ENCODE results near the gene PSMG3.

Gene PSMG3

DNA sequence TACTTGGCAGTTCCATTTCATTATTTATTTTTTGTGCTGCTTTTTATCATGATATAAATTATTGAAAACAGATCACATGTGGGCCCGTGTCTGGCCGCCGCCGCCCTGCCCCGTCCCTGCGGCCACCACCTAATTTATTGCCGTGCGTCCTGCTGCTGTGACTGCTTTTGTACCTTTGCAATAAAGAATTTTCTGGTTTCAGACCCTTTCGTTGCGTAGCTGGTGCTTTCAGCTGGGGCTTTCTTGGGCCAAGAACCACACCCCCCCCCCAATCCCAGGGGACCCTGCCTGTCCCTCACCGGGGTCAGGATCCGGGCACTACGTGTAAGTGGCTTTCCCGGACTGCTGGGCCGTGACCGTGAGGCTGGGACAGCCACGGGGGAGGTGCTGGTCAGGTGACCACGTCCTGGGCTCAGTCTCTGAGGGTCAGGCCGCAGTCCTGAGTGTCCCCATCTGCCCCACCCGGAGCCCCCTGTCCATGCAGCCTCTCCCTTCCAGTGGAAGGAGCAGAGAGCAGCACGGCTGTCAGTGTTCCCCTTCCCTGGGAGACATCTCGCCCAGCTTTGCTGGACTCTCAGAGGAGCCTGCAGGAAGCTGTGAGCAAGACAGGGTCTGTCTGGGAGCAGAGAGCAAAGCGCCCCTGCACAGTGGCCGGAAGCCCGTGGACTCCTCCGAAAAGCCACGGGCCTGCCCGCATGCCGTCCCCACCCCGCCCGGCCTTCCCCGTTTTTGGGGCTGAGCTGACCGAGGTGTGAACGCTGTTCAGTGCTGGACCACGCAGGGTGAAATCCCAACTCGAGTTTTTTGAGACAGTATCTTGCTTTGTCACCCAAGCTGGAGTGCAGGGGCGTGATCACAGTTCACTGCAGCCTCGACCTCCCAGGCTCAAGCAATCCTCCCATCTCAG, 26.7 kb downstream of the PSMG3 start:
- DNase-seq: no peak

DNA sequence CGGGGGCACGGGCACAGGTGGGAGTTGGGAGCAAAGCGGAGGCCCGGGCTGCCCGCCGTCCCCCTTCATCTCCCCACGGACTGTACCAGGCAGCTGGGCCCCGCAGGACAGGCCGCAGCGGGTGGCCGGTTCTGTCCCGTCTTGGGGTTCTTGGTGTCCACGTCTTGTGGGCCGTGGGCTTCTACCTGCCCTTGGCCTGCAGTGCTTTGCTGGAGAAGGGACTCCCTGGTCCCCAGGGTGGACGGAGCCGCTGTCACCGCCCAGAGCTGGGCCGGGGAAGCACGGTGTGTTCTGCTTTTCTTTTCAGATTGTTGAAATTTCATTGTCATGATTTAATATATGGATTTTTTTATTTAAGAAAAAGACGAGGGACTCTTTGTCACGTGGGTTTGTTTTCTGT, 27.5 kb downstream of the PSMG3 start:
- DNase-seq: no peak

DNA sequence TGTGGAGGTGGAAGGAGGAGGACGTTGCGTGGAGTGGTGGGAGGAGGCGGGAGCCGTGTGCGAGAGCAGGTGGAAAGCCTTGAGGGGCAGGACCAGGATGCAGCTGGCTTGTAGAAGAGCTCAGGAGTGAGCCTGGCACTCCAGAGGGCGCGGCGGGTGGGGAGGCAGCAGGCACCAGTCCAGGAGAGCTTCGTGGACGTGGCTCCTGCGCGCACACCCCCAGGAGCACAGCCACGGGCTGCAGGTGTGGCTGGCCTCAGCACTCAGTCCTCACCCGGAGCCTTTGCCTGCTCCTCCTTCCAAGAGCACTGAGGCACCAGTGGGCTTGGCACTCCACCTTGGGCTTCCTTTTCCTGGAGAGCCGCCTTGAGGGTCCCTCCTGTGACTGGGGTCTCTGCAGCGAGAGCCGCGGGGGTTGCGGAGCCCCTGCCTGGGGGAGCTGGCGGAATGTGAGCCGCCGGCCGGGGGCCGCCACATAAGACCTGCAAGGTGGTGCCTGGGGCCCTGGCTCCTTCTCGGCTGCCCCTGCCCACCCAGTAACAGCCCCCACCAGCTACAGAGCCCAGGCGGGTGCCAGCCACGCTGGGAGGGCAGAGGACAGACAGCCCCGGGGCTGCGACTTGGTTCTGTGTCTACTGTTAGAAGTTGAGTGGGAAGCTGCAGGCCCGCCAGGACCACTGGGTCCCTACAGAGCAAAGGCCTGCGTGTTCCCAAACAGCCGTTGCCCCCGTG, 28.2 kb downstream of the PSMG3 start:
- no peak for DNase-seq

DNA sequence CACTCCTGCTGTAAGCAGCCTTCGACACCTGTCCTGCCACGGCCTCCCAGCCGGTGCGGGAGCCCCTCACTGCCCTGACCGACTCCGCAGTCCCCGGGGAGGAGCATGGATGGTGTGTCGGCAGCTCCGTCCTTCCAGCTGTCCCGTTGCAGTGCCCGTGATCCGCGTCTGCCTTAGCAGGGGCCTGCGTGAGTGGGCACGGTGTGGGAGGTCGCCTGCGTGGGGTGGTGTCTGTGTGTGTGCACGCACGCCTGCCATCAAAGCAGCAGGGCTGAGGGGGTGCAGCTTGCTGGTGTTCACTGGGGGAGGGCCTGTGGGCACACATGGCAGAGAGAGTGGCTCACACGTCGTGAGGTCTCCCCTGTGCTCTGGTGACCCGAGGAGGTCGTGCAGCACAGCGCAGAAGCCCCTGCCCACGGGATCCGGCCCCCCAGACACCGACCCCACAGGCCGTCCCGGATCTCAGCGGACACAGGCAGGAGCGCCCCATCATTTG, 29.0 kb downstream of the PSMG3 start:
- DNase-seq: no peak

DNA sequence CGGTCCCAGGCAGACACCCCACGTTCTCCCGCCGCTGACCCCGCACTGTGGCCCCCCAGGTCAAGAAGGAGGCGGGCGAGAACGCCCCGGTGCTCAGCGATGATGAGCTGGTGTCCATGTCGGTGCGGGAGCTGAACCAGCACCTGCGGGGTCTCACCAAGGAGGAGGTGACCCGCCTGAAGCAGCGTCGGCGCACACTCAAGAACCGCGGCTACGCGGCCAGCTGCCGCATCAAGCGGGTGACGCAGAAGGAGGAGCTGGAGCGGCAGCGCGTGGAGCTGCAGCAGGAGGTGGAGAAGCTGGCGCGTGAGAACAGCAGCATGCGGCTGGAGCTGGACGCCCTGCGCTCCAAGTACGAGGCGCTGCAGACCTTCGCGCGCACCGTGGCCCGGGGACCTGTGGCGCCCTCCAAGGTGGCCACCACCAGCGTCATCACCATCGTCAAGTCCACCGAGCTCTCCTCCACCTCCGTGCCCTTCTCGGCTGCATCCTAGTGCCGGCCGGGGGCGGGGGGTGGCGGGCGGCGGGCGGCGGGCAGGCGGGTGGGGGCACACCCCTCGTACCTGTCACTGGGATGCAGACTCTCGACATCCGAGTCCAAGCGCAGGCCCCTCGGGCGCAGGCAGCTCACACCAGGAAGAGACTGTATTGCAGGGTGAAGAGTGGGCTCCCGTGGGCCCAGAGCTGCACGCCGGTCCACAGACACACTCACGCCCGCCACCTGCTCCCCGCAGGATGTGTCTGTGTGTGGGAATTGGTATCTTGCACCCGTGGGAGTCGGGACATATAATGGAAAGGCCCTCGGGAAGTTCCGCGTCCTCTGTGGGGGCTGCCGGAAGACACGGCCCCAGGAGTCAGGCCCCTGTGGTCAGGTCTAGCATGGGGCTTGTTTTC, 29.7 kb downstream of the PSMG3 start:
- DNase-seq: no peak

DNA sequence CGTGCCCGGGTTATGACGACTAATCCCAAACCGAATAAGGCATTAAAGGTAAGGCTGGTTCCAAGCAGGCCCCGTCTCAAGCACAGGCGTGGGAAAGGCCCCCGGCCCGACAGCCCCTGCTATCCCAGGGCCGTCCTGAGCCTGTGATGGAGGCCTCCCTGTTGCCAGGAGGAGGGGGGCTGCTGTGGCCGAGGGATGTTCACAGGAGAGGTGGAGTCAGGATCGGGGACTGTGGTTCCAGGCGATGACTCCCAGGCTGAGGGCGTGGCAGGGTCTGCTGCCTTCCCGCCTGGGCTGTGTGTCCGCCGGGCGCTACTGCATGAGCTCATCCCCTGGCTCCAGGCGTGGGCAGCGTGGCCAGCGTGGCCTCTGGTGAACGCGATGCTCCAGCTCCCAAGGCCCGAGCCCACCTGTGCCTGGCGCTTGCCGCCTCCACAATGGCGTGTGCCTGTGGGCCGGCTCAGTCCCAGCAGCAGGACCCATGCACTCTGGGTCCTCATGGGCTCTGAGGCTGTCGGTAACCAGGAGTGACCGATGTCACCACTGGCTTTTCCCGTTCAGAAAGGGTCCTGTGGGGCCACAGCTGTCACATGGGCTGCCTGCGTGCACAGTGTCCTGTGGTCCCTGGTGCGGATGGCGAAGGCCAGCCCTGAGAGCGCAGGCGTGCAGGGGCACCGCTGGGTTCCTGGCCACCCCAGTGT, 30.5 kb downstream of the PSMG3 start:
- DNase-seq: no peak

DNA sequence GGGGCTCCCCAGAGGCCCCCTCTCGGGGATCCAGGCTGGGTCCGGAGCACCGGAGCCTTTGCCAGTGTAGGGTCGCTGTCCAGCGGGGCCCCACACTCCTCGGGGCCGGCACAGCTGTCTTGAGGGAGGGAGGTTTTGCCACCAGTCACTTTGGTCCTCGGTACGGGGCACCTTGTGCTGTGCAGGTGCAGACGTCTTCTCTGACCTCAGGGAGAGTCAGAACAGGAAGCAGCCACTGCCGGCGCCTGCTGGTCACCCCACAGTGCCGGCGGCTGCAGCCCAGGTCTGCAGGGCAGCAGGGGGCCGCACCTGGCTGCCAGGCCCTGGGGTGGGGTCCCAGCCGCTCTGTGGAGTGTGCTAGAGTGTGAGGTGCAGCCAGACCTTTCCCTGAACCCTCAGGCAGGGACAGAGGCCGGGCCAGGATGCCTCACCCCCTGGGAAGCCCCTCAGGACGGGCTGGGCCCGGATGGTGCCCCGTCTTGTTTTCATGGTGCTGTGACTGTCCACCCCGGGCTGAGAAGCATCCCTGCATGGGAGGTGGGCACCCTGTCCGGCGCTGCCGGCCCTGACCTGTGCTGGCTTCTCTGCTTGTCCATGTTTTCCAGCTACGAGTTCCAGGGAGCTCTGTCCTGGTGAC, 31.2 kb downstream of the PSMG3 start:
- DNase-seq: no peak

DNA sequence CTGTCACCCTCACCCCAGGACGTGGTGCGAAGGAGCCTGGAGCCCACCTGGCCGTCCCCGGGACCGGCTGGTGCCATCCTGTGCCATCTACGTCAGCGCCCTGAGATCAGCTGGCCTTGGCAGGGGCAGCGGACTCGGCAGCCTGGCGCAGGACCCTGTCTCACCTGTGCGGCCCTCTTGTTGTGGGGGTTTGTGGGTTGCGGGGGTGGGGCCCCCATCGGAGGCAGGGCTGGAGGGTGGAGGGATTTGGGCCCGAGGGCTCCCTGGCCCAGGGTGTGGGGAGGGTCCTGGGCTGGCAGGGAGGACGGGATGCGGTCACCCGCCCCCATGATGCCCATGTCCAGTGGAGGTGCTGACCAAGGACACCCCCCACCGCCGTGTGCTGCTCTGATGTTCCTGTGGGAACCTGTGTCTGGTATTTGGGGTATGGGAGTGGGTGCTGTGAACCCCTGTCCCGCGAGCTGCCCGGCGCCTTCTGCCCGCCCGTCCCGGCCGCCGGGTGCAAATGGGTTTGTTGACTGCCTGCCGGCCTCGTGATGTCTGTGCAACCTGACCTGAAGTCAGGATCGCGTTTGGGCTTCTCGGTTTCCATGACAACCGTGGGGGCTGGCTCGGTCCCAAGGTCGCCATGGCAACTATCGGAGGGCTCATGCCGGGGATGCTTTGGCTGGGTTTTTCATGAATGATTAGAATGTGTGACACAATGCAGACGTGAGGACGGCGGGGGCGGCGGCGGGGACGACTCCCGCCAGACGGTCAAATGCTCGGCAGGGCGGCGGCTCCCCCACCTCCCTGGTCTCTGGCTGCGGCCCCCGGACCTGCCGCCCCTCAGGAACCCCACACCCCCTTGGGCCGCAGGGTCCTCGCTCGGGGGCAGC, 32.1 kb downstream of the PSMG3 start:
- DNase-seq: peak; percentile 39

DNA sequence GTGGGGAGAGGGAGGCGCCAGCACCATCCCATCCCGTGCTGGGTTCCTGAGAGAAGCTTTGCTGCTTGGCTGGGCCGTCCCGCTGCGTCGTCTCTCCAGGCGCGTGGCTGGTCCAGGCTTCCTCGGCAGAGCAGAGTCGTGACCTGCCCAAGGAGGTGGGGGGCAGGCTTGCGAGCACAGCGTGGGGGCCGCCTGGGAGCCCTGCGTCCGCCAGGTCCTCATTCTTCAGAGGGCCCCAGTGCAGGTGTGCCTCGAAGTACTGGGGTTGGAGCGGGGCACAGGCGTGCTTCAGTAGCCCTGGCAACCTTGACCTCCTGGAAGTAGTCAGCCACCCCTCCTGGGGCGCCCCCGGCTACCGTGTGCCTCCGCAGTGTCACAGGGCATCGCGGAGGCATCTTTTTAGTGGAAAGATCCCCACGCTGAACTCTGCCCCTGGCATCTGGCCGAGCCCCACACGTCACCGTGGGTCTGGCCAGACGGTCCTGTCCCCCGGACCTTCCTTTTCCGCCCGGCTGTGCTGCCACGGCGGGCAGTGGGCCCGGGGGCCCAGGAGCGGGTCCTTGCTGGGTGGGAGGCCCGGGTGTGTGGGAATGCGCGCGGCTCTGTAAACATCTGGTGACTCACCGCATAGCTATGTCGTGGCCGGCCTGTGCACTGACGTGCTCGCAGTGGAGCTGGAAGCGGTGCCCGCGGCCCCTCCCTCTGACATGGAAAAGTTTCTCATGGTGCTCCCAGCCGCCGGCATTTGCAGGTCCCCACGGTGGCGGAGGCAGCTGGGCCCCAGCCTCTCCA, 32.9 kb downstream of the PSMG3 start:
- no peak for DNase-seq

DNA sequence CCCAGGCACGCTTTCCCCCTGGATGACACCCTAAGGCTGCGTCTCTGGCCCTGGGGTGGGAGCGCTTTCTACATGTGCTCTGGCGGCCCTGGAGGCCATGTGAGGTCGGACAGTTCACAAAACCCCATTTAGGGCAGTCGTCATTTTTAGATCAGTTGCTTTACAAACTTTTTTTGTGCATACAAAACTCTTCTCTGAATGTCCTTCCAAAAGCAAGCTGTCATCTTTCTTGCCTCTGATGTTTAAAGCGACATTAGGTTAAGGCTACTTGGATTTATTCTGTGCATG, 33.4 kb downstream of the PSMG3 start:
- no peak for DNase-seq

DNA sequence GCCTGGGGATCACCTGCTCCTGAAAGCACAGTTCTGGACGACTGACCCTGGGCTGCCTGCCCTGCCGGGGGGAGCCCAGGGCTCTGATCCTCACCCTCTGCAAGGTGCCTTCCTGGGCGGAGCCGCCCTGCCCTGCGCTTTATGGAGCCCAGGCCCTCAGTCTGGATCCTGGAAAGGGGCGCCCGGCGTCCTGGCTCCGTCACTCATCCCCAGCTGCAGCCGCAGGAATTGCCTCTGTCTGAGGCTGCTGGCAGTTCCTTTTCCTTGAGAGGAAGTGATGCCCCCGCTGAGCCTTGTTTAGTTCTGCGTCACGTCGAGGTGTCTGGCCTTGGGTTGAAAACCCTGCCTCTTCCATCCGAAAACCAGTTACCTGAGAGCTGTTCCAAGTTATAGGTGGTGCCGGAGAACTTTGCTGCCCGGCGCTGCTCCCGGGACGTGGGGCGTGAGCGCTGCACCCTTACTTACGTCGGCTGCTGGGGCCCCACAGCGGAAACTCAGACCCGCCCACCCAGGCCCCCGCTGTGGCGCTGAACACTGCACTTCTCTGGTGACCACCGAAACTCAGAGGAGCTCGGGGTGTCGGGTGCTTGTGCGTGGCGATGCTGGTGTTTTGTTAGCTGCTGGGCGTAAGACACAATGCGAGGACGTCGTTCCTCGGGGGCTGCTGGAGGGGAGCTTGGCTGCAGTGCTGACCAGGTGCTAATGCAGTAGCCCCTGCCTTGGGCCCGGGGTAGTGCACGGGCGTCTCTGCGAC, 34.0 kb downstream of the PSMG3 start:
- DNase-seq: no peak

DNA sequence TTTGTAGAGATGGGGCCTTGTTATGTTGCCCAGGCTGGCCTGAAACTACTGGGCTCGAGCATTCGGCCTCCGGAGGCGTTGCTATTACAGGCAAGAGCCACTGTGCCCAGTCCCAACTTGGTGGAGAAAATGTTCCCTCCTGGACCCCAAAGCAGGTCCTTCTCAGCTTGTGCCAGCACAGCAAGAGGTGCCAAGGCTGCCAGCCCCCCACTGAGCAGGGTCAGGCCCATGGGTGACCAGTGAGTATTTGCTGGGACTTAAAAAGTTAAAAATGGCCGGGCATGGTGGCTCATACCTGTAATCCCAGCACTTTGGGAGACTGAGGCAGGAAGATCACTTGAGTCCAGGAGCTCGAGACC, 34.8 kb downstream of the PSMG3 start:
- DNase-seq: no peak

DNA sequence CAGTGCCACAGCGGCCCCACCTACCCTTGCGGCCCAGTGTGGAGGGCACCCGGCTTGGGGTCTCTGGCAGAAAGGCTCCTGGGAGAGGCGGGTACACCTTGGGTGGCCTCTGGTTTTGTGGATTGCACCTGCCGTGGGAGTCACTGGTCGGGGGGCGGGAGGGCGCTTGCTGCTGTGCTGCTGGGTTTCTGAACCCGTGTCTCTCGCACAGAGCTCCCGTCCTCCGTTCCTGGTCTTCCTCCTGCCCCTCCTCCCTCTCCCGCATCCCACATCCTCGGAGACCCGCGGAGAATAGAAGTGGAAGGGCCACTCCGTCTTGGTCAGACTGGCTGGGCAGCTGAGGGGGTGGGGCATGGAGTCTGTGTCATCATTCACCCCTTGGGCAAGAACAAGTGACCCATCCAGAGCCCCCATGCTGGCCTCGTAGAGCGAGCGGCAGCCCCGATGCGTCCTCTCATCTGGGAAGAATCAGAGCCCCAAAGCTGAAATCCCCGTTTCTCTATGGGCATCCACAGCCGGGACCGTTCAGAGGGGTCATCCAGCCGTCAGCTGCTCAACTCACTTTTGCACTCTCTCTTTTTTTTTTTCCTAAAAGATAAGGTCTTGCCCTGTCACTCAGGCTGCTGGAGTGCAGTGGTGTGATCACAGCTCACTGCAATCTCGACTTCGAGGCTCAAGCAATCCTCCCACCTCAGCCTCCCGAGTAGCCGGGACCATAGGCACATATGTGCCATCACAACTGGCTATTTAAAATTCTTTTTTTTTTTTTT, 35.3 kb downstream of the PSMG3 start:
- no peak for DNase-seq

DNA sequence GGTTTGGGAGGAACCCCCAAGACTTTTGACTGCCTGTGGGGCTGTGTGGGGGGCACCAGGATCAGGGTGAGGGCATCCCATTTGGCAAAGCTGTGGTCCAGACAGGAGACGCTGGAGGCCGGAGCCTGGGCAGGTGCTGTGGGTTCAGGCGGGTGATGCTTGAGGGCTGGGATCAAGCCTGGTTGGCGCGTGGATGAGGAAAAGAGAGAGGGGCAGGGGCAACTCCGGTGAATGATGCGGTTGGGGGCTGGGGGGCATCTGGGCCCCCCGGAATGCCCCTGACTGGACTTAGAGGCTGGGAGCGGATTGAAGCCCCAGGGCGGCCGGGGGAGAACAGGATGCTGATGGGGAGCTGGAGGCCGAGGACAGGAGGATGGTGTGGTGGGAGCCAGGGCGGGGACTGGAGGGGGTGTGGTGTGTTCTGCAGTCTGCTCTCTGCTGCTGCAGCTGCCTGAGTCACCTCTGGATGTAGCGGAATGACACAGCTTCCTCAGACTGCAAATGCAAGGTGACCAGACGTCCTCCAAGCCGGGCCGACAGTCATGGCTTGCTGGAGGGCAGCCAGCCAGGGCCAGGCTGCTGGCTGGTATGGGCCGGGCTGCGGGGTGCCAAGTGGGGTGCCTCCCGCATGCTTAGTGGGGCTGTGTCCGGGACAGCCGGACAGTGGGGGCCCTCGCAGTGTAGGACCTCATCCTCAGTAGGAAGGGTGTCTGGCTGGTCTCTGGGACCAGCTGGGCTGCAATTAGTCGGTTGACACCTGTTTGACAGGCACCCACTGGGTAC, 36.1 kb downstream of the PSMG3 start:
- DNase-seq: peak; percentile 63

DNA sequence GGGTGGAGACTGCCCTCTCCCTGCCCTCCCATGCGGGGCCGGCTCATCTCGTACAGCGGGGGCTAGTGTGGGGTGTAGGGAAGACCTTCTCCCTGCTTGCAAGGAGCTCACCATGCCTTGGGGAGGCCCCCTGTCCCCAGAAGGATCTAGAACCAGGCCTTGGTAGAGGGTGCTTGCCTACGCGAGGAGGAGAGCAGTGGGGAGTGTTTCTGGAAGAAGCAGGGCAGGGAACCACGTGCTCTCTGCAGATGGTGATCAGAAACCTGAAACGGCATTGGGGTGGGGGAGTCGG, 36.6 kb downstream of the PSMG3 start:
- no peak for DNase-seq

DNA sequence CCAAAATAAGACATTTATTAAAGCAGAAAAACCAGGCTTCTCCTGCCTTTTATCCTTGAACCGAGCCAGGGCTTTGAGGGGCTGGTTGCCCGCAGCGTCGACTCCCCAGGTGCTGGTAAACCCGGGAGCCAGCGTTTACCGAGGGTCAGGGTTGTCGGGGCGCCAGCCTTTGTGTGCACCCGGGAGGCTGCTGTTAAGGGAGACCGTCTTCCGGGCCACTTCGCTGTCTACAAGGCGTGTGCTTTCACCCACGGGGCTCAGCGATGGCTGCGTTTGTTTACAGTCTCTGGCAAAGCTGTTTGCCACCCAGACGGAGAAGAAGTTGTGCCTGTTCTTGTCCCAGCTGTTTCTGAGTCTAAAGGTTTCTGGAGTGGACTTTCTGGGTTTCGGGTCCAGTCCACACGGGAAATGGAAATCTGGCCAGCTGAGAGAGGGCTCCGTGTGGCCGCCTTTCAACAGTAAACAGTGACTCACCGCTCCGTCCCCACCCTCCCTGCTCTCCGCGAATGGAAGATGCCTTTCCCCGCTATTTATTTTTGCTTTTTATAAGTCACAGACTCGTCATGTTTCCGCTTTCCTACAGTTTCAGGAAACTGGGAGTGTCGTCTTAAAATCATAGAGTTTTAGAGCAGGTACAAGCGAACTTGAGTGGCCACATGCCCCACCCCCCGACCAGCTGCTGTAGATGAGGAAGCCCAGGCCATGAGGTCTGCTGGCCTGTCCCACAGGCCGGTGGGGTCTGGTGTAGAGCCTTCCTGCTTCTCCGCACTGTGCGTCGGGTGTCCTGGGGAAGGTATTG, 37.2 kb downstream of the PSMG3 start:
- peak; percentile 69 for DNase-seq

DNA sequence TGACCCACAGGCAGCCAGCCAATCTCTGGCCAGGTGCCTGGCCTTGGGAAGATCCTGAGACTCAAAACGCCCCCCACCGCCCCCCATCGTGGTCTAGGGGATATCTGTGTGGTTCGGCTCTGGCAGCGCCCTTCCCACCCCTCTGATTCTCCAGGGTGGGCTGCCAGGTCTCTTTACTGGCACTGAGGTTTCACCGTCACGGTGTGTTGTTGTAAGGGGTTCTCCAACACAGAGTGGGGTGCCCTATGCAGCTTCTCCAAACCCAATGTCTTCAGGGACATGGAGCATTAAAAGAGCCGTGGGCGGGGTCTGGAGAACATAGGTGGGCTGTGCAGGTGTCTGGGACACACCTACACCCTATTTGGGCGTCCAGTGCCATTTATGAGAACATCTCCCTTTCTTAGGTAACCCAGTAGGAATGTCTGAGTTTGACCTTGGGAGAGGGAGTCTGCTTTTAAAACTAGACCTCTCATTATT, 37.8 kb downstream of the PSMG3 start:
- DNase-seq: no peak
